HepG2 (cell line): ENCODE results near the gene COQ4. TPM values are rescaled to one million over a fixed set of nuclear protein-coding genes. Genes with fewer than 3 reads are reported as not detected.
A peak's percentile ranks its signal among the peaks of the same experiment; 100 is the strongest.

Experiments
- ADNP ChIP-seq: sonication (generic); formaldehyde crosslinking; IDR thresholded peaks from 2 replicates; pipeline ENCODE4 v1.4.0; 2020; ENCODE audit warnings: missing genetic modification reagents
- BATF2 ChIP-seq: sonication (generic); formaldehyde crosslinking; IDR thresholded peaks from 2 replicates; pipeline ENCODE4 v1.8.0; 2022; ENCODE audit warnings: mild to moderate bottlenecking, missing genetic modification reagents, moderate library complexity
- FUBP1 ChIP-seq: sonication (generic); formaldehyde crosslinking; IDR thresholded peaks from 2 replicates; pipeline ENCODE4 v1.5.1; 2020; ENCODE audit warnings: missing genetic modification reagents, mild to moderate bottlenecking, borderline replicate concordance
- MTERF4 ChIP-seq: sonication (generic); formaldehyde crosslinking; IDR thresholded peaks from 2 replicates; pipeline ENCODE4 v1.8.0; 2023; ENCODE audit warnings: mild to moderate bottlenecking, missing genetic modification reagents
- RELA ChIP-seq: sonication (generic); formaldehyde crosslinking; IDR thresholded peaks from 2 replicates; pipeline ENCODE4 v1.4.0; 2020; ENCODE audit warnings: missing genetic modification reagents
- RXRA ChIP-seq: sonication (generic); formaldehyde crosslinking; IDR thresholded peaks from 2 replicates; pipeline ENCODE4 v1.5.1; 2020; ENCODE audit warnings: missing genetic modification reagents
- UBTF ChIP-seq: sonication (generic); formaldehyde crosslinking; IDR thresholded peaks from 2 replicates; pipeline ENCODE4 v1.4.0; 2020; ENCODE audit warnings: mild to moderate bottlenecking, missing genetic modification reagents
- ZFP91 ChIP-seq: sonication (generic); formaldehyde crosslinking; IDR thresholded peaks from 2 replicates; pipeline ENCODE4 v1.9.0; 2022; ENCODE audit warnings: missing genetic modification reagents, mild to moderate bottlenecking, borderline replicate concordance
- ZFX ChIP-seq: sonication (generic); formaldehyde crosslinking; IDR thresholded peaks from 2 replicates; pipeline ENCODE4 v1.4.0; 2020; ENCODE audit warnings: mild to moderate bottlenecking, low read depth, missing genetic modification reagents, moderate library complexity
- ZFYVE20 ChIP-seq: sonication (generic); formaldehyde crosslinking; IDR thresholded peaks from 2 replicates; pipeline ENCODE4 v1.8.0; 2023; ENCODE audit warnings: low read depth, mild to moderate bottlenecking, moderate library complexity, missing genetic modification reagents, borderline replicate concordance
- ZMYM2 ChIP-seq: sonication (generic); formaldehyde crosslinking; IDR thresholded peaks from 2 replicates; pipeline ENCODE4 v1.8.0; 2022; ENCODE audit warnings: mild to moderate bottlenecking, missing genetic modification reagents
- ZNF44 ChIP-seq: sonication (generic); formaldehyde crosslinking; IDR thresholded peaks from 2 replicates; pipeline ENCODE4 v1.5.1; 2020; ENCODE audit warnings: mild to moderate bottlenecking, missing genetic modification reagents
- polyA plus RNA-seq, 8 experiments: library from polyadenylated mRNA; depleted of rRNA in 3 of 8; stranded (reverse) in 7 of 8; unstranded in 1 of 8; fragments of >200 nt; fragmentation: Illumina TruSeq in 4 of 8; extraction: Trizol in 4 of 8; gene quantifications; 2 replicates each; pipeline versions ENCODE4 v1.2.1 to v1.2.3, GENCODE V29; 2011 to 2016; ENCODE audit warnings: low read depth in 4 of 8, missing spikeins in 1 of 8, mixed read lengths in 1 of 8; ENCODE audit not compliant: insufficient read depth in 1 of 8
- total RNA-seq, 5 experiments: library from RNA; depleted of rRNA; stranded (reverse); fragments of >200 nt; fragmentation: Illumina TruSeq; extraction: Trizol; gene quantifications; 2 replicates each; pipeline ENCODE4 v1.2.3, GENCODE V29; 2016; ENCODE audit warnings: low read depth in 1 of 5

Gene COQ4
- total and polyA plus RNA-seq, 2 of the 13 experiments (the other 11 are each of a cell fraction or from before 2014, with no cell fraction given): 26.1 to 36.0 TPM

- peak; percentile 57; the same call in 1 of the 2 replicates for TF ChIP-seq UBTF (CRISPR knock-in tag)
- TF ChIP-seq FUBP1 (CRISPR knock-in tag): no peak
- peak; percentile 86 for TF ChIP-seq ZFX (CRISPR knock-in tag)
- TF ChIP-seq ZFP91 (CRISPR knock-in tag): peak; percentile 52; the same call in 1 of the 2 replicates
- peak; percentile 86 for TF ChIP-seq ADNP (CRISPR knock-in tag)
- 0 out of 2 replicates have a peak, but pooled peaks have one; percentile 34 for TF ChIP-seq ZNF44 (CRISPR knock-in tag)
- TF ChIP-seq RXRA (CRISPR knock-in tag): no peak
- no peak for TF ChIP-seq ZFYVE20 (CRISPR knock-in tag)
- TF ChIP-seq BATF2 (CRISPR knock-in tag): 0 out of 2 replicates have a peak, but pooled peaks have one; percentile 2
- TF ChIP-seq RELA (CRISPR knock-in tag): no peak
- TF ChIP-seq MTERF4 (CRISPR knock-in tag): peak; percentile 55; the same call in 1 of the 2 replicates
- peak; percentile 92 for TF ChIP-seq ZMYM2 (CRISPR knock-in tag)
These were observed 17.4 kb downstream of the COQ4 start, which contains the start of gene SLC27A4 (continued) for GRCh38 chr9:128339761-128340690.
